ENCODE data around the gene MGAM2.

MGAM2 gene

DNA sequence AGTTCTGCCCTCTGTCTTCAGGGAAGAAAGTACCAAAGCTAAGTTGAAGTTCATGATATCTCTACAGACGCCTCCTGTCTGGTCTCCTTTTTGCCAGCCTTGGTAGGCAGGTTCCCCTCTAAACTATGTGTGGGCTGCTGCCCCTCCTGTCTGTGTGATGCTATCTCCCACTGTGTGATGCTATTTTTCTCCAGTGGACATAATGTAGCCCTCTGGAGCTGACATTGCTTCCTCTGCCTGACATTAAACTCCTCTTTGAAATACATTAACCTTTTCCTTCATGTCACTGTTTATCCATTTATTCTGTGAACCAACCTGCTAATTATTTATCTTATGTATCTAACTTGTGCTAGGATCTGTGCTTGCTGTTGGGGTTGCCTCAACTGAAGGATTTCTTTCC, 146.4 kb downstream of the MGAM2 start, which contains the start of gene PRSS58:
PRSS58 (minus strand) TSS at position 101 of the 400 bp plus-strand sequence. CDS start 351 bp downstream, outside the sequence.
- H3K4me3 ChIP-seq (ENCODE audit: low read depth, low read length) = no peak within 1 kb of the TSS
- TF ChIP-seq, protein P1, sequence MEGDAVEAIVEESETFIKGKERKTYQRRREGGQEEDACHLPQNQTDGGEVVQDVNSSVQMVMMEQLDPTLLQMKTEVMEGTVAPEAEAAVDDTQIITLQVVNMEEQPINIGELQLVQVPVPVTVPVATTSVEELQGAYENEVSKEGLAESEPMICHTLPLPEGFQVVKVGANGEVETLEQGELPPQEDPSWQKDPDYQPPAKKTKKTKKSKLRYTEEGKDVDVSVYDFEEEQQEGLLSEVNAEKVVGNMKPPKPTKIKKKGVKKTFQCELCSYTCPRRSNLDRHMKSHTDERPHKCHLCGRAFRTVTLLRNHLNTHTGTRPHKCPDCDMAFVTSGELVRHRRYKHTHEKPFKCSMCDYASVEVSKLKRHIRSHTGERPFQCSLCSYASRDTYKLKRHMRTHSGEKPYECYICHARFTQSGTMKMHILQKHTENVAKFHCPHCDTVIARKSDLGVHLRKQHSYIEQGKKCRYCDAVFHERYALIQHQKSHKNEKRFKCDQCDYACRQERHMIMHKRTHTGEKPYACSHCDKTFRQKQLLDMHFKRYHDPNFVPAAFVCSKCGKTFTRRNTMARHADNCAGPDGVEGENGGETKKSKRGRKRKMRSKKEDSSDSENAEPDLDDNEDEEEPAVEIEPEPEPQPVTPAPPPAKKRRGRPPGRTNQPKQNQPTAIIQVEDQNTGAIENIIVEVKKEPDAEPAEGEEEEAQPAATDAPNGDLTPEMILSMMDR (IDR thresholded peaks at IDR 0.05; ENCODE audit: borderline replicate concordance, insufficient read depth, low read depth, low read length) = no peak

DNA sequence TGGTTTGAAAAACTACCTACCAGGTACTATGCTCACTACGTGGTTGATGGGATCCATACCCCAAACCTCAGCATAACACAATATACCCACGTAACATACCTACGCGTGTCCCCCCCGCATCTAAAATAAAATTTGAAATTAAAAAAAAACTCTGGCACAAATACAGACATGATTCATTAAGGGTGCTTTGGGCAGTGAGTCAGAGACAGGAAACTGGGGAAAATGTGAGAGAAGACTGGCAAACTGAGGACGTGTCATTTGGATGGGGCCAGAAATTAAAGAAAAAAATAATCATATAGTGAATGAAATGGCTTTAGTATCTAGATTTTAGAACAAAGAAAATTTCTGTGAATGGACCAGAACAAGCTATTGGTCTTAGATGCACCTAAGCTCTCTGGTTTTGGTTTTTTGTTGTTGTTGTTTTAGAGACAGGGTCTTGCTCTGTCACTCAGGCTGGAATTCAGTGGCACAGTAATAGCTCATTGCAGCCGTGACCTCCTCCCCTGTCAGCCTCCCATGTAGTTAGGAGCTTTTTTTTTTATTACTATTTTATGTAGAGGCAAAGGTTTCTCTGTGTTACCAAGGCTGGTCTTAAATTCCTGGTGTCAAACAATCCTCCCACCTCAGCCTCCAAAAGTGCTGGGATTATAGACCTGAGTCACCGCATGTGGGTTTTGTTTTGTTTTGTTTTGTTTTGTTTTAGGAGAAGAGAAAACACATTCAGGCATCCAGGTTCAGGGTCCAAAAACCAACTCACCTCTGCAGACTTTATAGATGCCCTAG, 152.3 kb downstream of the MGAM2 start:
- TF ChIP-seq, protein P1 (IDR thresholded peaks at IDR 0.05; ENCODE audit: borderline replicate concordance, insufficient read depth, low read depth, low read length) = no peak
- H3K4me3 ChIP-seq (ENCODE audit: low read depth, low read length) = no peak overlapping the region
